ENCODE results near the gene FBXO38.

Gene FBXO38

GRCh38 chr5:148477429-148477828 is 93.7 kb downstream of the FBXO38 start:
- DNase-seq, result no peak

- DNase-seq, result no peak
These were observed 98.4 kb downstream of the FBXO38 start for GRCh38 chr5:148482196-148482595.

GRCh38 chr5:148482697-148483462 is 99.1 kb downstream of the FBXO38 start:
- no peak for DNase-seq

GRCh38 chr5:148483750-148484149 is 100.0 kb downstream of the FBXO38 start:
- no peak for DNase-seq

GRCh38 chr5:148484651-148485050 is 100.9 kb downstream of the FBXO38 start:
- DNase-seq, result no peak

GRCh38 chr5:148486456-148486855 is 102.7 kb downstream of the FBXO38 start:
- no peak for DNase-seq

- no peak for DNase-seq
These were observed 105.0 kb downstream of the FBXO38 start for GRCh38 chr5:148488757-148489156.

- no peak for DNase-seq
These were observed 107.4 kb downstream of the FBXO38 start for GRCh38 chr5:148491015-148491792.

GRCh38 chr5:148491793-148492184 is 108.0 kb downstream of the FBXO38 start:
- no peak for DNase-seq

- DNase-seq, result no peak
These were observed 108.6 kb downstream of the FBXO38 start for GRCh38 chr5:148492351-148492750.
